HG02678 (cell line): ENCODE measurements around the gene KAT6B.

Experiments used
- ATAC-seq: cut with Tn5 transposase; IDR thresholded peaks from one replicate; pipeline ENCODE4 v1.9.1; 2021; ENCODE audit warnings: mild to moderate bottlenecking, moderate library complexity; ENCODE audit not compliant: unreplicated experiment

The KAT6B gene

GRCh38 chr10:74977913-74978847, 151.8 kb downstream of the KAT6B start:
- peak; percentile 85 for ATAC-seq

GRCh38 chr10:74981831-74982633, 155.6 kb downstream of the KAT6B start:
- no peak for ATAC-seq

DNA sequence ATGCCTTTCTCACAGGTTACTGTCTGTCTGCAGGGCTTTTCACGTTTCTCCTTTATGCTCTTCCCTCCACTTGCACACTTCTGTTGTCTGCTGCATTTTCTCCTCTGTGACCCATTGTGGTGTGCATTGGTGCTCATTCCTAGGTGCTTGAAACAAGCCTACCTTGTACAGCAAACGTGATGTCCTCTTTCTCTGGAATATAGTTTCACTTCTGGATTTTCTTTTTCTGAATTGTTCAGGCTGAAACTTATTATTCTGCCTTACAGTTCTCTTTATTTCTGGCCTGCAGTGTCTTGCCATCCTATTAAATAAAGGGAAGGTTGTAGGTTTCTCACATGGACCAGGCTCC, 156.2 kb downstream of the KAT6B start:
- no peak for ATAC-seq

GRCh38 chr10:74983383-74983782, 157.0 kb downstream of the KAT6B start:
- ATAC-seq, result no peak

DNA sequence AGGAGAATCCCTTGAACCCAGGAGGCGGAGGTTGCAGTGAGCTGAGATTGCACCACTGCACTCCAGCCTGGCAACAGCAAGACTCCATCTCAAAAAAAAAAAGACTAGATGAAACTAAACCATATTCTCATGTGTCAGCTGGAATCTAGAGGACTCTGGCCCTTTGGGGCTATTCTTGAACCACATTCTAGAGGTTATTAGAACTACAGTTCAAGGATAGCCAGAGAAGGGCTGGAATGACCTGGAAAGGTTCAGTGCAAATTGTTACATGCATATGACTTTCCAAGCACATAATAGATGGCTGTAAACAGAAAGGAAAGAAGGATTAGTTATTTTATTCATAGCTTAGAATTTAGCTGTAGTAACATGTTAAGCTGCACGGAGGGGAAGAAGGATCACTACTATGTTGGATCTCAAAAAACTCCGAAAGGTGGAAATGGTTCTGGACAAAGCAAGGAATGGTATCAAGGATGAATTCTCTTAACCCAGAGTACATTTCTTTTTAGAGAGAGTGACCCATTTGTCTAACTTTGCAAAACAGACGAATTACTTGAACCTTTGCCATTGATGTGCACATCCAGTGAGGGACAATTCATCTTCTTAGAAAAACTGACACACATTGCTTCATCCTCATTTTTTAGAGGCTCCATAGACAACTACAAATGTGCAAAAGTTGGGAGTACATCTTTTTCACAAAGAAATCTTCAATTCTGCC, 161.1 kb downstream of the KAT6B start:
- ATAC-seq, result no peak

DNA sequence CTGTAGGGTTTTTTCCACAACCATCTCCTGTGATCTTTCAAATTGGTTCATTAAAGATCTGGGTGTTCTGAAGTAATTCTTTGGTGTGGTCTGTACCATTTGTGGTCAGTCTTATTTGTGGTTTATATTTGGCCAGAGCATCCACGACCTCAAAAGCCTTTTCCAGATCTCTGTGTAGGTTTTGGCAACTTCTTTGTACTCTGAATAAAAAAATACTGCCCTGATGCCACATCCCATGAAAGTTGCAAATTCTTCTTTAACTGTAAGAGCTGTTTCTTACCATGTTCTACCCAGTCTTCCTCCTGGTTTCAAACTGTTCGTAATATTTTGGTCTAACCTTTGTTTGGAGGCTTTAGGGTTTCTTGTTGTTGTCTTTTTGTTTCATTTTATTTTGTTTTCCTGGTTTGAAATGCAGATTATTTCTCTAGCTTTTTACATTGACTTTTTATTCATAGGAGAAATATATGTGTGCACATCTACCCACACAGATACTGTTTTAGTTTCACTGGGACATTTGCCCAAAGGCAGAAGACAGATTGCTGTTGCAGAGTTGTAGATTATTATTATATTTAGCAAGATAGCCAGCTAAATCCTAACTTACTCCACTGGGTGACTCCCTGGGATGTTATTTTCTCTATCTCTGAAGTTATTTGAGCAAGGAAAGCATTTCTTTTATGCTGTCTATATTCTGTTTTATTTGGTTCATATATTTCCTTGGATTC, 161.8 kb downstream of the KAT6B start:
- ATAC-seq, result no peak

DNA sequence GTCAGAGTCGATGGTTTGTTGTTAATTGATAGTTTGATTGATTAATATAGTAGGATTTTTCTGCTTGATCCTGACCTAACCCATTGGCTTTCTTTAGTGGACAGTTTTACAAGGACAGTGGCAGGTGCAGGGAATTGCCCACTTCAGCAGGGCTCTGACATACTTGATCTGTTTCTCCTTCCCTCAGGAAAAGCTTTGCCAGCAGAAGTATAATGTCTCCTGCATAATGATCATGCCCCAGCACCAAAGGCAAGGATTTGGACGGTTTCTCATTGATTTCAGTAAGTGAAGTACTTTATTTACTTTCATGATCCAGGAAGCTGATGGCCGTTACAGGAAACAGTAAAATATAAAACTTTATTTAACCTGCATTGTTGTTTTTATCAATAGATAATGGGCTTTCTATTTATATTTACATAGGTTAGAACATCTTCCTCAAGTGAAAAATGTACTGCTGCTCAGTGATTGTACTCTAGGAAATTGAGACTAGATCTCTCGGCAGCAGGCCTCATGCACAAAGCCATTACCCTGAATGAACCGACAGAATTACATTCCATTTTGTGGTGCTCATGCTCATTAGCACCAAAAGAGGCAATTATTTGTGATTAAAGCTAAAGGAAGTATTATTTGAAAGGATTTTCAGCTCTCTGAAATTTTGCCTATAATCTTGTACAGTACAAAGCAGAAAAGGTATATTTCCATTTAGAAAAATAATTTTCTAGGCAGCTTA, 162.6 kb downstream of the KAT6B start:
- ATAC-seq, result no peak

GRCh38 chr10:74991435-74991834, 165.0 kb downstream of the KAT6B start:
- no peak for ATAC-seq

GRCh38 chr10:74992068-74992467, 165.7 kb downstream of the KAT6B start:
- no peak for ATAC-seq

DNA sequence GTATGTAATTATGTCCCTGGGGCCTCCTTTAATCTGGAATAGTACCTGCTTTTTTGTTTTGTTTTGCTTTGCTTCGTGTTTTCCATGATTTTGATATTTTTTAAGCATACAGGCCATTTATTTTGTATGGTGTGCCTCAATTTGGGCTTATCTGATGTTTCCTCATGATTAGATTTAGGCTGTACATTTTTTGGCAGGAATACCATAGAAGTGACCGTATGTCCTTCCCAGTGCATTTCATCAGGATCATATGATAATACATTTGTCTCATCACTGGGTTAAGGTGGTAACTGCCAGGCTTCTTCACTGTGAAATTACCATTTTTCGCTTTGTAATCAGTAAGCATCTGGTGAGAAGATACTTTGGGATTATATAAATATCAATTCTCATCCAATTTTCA, 167.2 kb downstream of the KAT6B start:
- ATAC-seq, result no peak

DNA sequence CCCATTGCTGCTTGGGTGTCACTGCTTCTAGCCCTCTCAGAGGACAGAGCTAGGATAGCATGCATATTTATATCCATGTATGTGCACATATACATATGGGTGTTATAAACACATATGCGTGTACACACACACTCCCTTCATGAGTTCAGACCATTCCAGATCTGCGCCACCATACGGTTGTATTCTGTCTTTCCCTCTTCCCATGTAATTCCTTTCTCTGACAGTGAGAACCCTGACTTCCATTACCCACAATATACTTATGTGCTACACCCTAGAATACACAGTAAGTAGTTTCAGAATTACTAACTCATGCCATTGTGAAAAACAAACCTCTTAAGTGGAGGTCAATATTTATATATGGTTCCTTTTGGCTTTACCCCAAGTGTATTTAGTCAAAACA, 168.5 kb downstream of the KAT6B start:
- peak; percentile 62 for ATAC-seq

GRCh38 chr10:74995806-74996205, 169.4 kb downstream of the KAT6B start:
- ATAC-seq, result no peak

DNA sequence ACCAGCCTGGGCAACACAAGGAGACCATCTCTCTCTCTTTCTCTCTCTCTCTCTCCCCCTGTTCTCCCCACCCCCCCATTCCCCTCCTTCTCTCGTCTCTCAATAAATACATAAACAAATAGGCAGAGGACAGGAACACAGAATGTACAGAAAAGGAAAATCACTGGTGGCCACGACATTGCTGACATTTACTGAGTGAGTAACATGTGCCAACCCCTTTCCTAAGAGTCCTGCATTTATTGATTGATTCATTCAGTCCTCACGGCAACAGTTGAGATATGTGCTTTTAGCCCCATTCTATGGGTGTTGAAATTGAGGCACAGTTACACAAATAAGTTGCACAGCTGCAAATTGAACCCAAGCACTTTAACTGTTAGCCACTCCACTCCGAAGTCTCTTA, 170.8 kb downstream of the KAT6B start:
- no peak for ATAC-seq

- ATAC-seq, result peak; percentile 85
Observed at GRCh38 chr10:75000748-75001321, 174.4 kb downstream of the KAT6B start.

GRCh38 chr10:75001715-75002350, 175.4 kb downstream of the KAT6B start:
- no peak for ATAC-seq

DNA sequence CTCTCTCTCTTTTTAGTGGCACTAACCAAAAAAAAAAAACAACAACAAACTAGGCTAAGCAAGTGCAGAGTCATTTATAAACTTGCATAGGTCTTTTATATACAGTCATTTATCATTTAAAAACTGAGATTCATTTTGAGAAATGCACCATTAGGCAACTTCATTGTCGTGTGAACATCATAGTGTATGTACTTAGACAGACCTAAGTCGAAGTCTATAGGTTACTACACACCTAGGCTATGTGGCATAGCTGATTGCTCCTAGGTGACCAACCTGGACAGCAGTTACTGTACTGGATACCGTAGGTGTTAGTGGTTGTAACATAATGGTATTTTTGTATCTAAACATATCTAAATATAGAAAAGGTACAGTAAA, 175.9 kb downstream of the KAT6B start:
- ATAC-seq, result no peak

- no peak for ATAC-seq
Observed at GRCh38 chr10:75002967-75003594, 176.7 kb downstream of the KAT6B start.

- no peak for ATAC-seq
Observed at GRCh38 chr10:75003891-75004290, 177.5 kb downstream of the KAT6B start.

DNA sequence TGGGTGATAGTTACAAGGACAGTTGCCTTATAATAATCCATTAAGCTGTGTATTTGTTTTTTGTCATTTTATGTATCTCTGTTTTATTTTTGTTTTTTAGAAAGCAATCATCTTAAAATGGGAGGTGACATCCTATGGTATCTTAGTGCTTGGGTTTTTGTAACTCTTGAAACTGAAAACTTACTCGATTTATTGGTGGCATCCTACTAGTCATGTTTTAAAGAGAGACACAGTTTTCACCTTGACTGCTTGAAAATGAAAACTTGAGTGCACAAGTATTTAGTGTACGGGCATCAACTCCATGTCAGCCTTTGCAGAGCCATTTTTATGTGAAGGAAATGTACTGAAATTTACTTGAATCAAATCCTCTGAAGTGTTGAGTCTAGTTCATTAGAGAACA, 181.2 kb downstream of the KAT6B start:
- no peak for ATAC-seq
